IMR-90 (cell line): ENCODE measurements around the gene VAC14. TPM values are rescaled to one million over a fixed set of nuclear protein-coding genes. Genes with fewer than 3 reads are reported as not detected.

Experiments used
- MAZ ChIP-seq: IDR thresholded peaks from 2 replicates; pipeline ENCODE4 v1.6.1; 2012; ENCODE audit warnings: low read depth, mild to moderate bottlenecking, low read length, improper control_type of control experiment, moderate library complexity, borderline replicate concordance
- MXI1 ChIP-seq: IDR thresholded peaks from 2 replicates; pipeline ENCODE4 v1.6.1; 2012; ENCODE audit warnings: low read depth, mild to moderate bottlenecking, low read length, moderate library complexity, borderline replicate concordance
- polyA plus RNA-seq, 3 experiments: library from polyadenylated mRNA; depleted of rRNA; stranded (reverse); fragments of >200 nt; gene quantifications; 2 replicates each; pipeline ENCODE4 v1.2.3, GENCODE V29; 2012; ENCODE audit warnings: low replicate concordance in 1 of 3
- total RNA-seq: library from RNA; depleted of rRNA; stranded (reverse); fragments of >200 nt; gene quantifications from 2 replicates; pipeline ENCODE4 v1.2.3, GENCODE V29; 2012
- TF ChIP-seq, protein P1 (sequence below): fragments of 150-350 bp; IDR thresholded peaks from 2 replicates; pipeline ENCODE4 v1.6.1; 2016; ENCODE audit warnings: low read depth, mild to moderate bottlenecking, low read length, moderate library complexity, borderline replicate concordance

The VAC14 gene
- total and polyA plus RNA-seq, 2 of the 4 experiments (the other 2 are of a cell fraction), result 21.1 to 40.2 TPM

DNA sequence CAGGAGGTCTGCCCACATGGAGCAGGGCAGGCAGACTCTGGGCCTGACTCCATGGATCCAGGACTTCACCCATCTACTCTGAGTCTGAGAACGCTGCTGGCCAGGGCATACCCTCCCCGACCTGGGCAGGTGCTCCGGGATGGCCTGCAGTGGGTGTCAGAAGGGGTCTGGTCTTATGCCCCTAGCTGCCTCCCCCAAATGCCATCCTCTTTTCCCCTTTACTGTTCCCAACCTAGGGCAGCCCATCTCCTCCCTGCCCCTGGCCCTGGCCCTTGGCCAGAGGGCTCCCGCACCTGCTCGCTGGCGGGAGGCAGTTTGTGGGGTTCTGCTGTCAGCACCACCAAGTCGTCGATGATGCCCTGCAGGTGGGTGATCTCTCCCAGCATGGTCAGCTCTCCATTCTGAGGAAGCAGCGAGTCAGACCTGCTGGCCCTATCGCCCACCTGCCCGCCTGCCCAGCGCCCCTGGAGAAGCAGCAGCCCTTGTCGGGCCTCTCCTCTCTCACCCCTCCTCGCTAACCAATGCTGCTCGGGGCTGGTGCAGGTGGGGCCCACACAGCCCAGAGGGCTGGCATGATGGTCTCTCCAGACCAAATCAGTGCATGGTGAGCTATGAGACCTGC, 123.3 kb downstream of the VAC14 start (continued):
- TF ChIP-seq, protein P1, sequence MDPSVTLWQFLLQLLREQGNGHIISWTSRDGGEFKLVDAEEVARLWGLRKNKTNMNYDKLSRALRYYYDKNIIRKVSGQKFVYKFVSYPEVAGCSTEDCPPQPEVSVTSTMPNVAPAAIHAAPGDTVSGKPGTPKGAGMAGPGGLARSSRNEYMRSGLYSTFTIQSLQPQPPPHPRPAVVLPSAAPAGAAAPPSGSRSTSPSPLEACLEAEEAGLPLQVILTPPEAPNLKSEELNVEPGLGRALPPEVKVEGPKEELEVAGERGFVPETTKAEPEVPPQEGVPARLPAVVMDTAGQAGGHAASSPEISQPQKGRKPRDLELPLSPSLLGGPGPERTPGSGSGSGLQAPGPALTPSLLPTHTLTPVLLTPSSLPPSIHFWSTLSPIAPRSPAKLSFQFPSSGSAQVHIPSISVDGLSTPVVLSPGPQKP, result no peak
- no peak for TF ChIP-seq MAZ
- TF ChIP-seq MXI1, result no peak
